NCI-H1930 (cell line): ENCODE data around the gene RAD51AP2.
"Not testable (repeated sequence)": the region's sequence is repeated elsewhere in the genome, so short reads cannot be mapped to it uniquely, and the experiment has no call there.

Experiments
- DNase-seq, 2 experiments: peaks; one replicate each; lab custom pipeline; 2025; lab: John Stamatoyannopoulos, UW

RAD51AP2 gene

DNA sequence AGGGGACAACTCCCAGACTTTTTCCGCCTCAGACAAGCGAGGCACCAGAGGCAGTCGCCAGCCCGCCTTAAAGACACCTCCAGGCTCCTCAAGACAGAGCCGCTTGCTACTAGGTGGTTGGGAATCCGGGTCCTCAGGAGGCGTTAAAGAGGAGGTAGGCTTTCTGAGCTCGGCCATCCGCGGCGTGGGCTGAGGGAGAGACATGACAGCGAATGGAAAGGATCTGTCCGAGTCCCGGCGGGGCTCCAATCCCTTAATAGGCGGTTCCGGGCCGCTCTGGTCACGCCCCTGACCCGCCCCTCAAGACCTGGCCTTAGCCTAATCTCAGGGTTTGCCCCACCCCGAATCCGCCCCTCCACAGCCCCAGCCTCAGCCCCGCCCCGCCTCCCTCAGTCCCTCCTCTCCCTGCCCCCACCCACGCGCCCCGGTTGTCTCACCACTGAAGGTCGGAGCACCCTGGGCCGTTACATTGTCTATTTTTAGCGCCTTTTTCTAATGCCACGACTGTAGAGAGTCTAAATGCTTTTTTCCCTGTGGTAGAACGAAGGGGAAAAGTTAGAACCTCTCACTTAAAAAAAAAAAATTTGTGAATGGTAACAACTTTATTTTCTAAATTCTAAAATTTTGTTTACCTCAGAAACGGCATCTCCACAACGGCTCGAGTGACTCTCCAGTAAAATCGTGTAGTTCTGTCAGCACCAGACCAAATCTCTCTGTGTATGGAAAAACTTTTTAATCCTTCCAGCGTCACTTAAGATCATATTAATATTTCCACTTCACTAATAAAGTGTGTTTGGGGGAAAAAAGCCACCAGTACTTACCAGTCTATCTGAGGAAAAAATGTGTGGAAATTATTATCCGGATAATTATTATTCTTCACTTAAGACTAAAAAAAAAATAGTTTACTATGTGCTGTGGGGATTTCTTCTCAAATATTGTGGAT, at the start of gene RAD51AP2:
Gene RAD51AP2, minus strand, starts transcription at position 229 of the 943 bp plus-strand sequence. Its CDS starts 25 bp downstream, at position 204.
- peak; percentile 49 to 63 for DNase-seq

DNA sequence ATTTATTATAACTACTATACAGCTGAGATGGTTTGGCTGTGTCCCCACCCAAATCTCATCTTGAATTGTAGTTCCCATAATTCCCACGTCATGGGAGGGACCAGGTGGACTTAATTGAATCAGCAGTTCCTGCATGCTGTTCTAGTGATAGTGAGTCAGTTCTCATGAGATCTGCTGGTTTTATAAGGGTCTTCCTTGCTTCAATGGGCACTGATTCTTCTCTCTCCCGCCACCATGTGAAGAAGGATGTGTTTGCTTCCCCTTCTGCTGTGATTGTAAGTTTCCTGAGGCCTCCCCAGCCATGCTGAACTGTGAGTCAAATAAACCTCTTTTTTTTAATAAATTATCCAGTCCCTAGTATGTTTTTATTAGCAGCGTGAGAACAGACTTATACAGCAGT, 47.5 kb upstream of the RAD51AP2 start:
- DNase-seq, result not testable (repeated sequence)

DNA sequence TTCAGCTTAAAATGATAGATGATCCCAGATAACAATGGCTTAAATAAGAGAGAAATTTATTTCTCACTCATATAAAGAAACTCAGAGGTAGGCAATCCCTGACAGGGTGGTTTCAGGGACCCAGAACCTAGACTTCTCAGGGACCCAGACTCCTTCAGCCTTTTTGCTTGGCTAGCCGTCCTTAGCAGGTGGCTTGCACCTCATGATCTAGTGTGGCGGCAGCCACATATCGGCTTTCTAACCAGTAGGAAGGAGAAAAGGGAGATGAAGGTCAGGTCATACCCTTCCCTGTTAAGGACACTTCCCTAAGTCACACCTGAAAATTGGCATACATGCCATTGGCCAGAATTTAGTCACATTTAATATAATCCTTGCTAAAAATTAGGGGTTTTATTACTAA, 40.6 kb upstream of the RAD51AP2 start:
- DNase-seq, result no peak

DNA sequence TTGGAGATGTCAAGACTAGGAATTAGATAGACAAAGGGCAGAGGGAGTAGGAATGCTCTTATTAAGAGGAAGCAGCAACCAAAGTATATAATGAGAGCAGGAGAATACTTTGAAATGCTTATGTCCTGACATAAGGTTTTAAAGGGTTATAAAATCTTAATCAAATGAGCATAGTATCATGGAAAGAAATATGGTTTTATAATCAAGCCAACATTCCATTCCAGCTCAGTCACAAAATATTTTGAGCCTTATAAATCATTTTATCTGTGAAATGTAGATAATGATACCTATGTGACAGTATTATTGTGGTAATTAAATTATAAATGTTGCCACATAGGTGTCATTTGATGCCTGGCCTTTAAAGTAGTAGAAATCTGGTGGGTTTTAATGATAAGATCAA, 39.8 kb upstream of the RAD51AP2 start:
- no peak for DNase-seq

DNA sequence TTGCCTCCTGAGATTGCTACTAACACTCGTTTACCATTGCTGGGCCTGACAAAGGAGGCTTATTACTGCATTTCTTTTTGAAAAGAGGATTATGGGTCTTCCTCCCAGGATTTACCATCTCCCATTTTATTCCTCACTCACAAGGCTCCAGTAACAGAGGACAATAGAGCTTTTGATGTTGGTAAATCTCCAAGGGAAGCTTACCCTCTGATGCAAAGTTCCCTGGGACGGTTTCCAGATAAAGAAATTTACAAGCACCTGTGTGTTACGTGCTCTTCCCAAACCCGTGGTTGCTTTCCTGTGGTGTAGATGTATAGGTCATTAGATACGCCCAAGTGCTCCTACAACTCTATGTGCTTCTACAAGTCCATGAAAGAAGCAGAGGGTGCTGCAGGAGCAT, 39.4 kb upstream of the RAD51AP2 start:
- DNase-seq, result no peak

DNA sequence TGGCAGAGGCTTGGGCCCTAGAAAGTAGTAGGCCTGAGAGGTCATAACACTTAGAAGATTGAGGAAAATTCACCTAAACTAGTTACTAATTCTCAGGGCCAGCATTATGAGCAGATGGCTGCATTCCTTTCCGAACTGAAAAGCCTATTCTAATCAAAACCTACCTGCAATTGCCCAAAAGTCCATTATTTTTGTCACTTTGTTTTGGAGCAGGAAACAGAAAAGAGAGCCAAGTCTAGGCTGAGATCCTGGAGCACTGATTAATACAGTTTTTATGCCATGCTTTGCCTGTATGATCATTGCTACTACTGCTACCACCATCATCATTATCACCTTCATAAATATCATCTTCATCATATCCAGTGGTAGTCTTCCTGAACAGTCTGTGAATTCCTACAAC, 36.9 kb upstream of the RAD51AP2 start:
- DNase-seq, result no peak

DNA sequence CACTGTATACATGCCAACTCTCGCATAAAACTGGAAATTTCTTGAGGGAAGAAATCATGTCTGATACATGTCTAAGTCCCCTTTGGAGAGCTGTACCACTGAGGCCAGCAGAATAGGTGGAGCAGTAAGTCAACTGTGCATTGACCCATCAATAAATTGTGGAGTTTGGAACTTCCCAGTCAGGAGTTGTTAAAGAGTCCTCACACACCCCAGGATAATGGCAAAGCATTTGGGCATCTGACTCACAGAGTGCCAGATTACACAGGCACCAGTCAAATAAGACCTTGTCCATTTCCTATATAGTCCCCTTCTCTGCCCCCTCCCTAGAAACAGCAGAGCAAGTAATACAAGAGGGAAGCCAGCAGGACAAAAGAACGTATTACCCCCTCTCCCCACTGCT, 32.7 kb upstream of the RAD51AP2 start:
- no peak for DNase-seq

DNA sequence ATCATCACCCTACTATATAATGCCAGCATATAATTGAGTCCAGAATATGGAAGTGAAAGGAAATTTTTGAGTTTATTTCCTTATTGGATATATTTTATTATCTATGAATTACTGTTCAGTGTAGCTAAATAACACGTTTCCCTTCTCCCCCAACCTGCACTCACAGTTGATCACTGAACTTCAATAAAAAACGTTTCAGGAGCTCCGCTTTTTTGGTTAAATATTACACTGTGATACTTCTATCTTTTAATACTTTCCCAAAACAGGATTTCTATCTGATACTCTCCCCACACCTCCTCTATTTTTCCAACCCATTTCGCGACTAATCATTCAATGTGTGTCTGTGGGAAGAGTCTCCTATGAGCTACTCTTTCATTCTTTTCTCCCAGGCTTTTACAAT, 29.5 kb upstream of the RAD51AP2 start:
- no peak for DNase-seq

DNA sequence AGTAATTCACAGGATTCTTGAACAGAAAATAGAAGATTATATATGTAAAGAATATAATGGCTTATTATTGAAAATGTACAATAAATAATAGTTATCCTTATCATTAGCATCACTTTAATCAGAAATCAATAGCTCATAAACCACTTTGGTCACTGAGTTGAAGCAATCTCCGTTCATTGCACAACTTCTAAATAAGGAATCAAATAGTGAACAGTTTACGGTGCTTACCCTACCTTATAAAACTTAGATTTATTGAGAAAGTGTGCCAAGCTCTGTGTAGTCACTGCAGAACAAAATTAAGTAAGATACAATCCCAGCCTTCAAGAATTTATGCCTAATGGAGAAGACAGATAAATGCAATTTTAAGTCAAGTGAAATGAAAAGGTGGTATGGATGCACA, 29.0 kb upstream of the RAD51AP2 start:
- DNase-seq, result no peak

DNA sequence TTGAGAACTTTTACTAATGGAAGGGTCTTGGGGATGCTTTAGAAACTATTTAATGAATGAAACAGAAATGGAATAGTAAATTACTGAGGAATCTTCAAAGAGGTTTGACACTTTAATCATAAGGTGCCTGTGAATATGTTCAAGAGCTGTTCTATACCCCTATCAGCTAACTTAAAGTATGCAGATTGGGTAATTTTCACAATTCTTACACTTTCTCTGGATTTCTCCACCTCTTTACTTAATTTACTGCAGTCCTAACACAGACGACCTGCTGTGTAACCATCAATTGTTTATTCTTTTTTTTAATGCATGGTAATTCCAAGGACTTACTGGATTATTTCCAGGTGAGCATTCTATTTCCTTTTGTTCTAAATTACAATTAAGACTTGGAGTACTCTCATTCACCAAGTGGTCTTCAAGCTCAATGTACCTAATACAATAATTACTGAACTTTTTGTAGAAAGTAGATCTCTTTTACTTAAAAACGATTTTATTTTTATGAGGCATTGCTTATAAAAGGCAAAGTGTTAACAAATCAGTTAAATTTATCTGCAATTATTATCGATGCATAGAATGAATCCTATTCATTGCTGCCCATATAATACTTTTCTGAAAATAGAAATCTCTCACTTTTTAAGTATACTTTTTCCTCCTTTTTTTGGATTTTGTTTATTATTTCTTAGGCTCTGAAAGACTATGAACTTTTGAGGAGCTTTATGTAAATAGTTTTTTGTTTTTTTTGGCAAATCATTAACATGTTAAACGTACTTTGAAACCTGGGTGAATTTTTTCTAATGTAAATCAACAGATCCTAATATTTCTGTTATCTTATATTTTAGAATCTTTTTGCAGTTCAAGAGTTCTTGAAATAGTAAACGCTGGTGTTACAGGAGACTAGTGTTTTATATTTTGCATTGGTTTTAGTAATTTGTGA, 27.7 kb upstream of the RAD51AP2 start:
- DNase-seq, result no peak

DNA sequence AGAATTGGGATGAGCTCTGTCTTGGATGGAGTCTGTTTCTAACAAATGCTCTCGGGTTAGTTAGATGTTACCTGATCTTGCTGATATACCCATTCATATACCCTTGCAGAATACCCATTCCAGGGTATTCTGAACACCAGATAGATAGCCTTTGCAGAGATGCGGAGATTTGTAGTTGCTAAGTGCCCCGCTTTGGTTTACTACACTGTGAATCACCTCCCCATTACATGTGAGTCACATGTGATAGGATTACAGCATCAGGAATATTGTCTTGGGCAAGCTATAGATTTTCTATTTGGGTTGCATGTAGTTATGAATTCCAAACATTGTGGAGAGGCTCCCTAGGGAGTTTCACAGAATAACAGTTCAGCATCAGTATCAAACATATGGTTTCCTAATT, 26.0 kb upstream of the RAD51AP2 start:
- DNase-seq, result no peak

DNA sequence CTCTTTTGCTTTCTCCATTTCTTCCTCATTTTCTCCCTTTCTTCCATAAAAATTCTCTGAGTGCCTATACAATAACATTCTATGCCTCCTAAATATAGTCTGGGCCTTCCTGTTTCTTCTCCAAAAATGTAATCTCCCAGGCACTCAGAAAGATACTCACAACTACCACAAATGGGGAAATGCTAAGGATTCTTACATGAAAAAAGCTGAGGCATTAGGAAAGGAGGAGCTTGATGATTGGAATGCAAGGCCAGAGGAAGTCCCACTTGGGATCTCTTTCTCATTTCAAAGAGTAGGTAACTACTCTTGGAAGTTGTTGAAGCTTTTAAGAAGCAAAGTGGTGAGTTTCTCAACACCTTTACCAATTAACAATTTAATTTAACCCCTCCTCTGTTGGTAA, 25.6 kb upstream of the RAD51AP2 start:
- DNase-seq, result no peak

DNA sequence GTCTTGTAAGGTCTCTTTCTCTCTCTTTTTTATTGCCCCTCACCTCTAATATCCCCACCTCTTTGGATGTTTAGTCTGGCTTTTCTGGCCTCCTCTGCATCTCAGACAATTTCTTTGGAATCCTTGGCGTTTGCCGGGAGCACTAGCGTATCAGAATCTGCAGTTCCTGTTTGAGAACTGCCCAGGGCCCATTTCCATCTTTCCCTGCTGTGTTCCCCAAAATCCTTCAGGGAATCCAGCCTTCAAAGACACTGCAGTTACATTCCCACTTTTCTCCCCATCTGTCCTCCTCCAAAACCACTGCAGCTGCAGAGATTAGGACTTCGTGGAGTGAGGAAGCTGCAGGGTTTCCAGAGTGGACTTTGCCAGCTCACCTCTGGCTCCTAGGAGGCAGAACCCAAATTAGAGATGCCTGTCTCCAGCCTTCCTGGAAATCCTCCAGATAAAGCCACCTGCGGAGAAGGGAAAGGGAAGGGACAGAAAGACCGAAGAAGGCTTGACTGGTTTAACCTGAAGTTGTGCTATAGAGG, 25.0 kb upstream of the RAD51AP2 start:
- no peak for DNase-seq

DNA sequence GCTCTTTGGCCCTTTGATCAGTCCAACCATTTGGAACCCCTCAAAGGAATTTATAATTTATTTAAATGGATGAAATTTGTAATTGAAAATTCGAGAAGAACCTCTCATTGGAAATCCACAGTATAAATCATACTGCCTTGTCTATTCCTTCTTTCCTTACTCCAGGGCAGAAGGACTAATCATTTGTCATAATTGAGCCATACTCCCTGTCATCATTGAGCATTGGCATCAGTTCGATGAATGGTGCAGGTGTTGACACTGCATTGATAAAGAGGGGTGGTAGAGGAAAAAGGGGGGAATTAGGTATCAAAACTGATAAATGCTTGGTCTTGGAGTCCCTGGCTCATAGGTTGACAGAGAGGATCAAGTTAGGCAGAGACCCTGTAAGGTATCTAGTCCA, 24.2 kb upstream of the RAD51AP2 start:
- DNase-seq, result no peak

DNA sequence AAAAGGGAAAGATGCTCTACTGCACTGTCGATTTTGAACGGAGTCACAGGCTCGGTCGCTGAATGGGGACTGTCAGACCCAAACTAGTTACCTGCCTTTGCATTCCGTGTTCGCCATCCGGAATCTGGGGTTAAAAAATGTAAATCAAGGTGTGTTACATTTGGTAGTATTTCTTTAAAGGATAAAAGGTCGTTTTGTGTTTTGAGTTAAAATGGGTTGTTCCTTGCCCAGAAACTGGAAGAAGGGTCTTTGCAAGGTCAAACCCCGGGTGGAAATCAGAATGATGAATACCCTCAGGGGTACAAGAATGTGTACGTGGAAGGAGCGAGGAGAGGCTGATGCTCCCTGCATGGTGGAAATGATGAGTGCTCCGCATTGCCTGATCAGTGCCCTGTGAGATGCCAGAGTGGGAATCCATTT, 23.3 kb upstream of the RAD51AP2 start:
- DNase-seq, result no peak

DNA sequence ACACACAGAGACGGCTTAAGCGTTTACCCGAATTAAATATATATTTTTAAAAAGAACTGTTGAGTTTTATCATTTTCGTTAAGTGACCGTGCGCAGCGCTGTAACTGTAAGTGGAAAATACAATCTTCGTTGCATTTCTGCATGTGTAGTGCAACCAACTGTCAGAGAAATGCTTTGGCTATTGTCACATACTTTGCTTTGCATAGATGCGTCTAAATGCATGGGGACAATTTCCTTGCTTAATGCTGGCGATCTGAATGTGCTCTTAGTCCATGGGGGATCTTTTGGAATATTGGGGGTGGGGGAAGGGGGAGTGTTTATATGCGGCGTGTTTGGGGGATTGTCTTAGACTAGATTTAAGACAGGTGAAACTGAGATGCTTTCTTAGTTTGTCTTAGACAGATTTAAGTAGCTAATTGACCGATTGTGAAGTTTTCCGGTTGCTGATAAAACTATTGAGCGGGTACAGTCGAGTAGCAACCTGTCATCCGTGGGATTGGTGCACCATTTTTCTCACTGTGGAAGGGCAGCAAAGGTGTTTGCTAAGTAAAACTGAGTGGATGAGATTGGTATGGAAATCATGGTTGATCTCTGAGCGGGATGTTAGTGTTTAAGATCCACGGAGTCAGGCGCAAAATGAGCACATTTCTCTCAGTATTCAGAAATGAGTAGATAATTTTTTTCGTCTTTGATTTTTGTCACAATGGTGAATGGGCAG, 22.7 kb upstream of the RAD51AP2 start:
- DNase-seq, result no peak

DNA sequence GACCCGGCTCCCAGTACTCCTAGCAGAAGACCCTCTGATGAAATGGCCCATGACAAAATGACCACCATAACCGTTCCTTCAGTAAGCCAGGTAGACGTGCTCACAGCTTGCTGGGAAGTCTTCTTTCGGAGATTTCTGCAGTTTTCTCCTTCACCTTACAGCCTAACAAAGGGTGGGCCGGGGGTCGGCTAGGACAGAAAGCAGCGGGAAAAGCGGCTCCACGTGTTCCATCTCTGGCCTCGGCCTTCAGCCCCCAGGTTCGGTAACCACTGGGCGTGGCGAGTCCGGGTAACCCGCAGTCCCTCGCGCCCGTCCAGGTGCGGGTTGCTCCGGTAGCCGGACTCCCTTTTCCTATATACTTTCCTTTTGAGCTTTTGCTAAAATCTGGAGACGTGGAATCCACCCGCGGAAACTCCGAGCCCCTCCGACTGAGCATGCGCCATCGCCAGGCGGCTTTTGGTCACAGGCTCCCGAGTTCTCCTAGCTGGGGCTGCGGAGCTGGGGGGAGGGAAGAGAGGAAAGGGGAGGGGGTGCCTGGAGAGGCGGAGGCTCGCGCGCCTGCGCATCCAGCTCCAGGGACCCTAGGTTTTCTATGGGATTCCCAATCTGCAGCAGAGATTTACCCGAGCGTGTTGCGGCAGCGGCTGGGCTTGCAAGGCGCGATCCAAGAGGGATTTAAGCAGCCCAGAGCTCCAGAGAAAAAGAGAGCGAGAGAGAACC, 22.0 kb upstream of the RAD51AP2 start, which contains the start of gene VSNL1:
Gene VSNL1, plus strand, starts transcription at position 604 of the 720 bp plus-strand sequence. CDS start 51,379 bp downstream, outside the sequence.
- peak; percentile 81 to 92 for DNase-seq

DNA sequence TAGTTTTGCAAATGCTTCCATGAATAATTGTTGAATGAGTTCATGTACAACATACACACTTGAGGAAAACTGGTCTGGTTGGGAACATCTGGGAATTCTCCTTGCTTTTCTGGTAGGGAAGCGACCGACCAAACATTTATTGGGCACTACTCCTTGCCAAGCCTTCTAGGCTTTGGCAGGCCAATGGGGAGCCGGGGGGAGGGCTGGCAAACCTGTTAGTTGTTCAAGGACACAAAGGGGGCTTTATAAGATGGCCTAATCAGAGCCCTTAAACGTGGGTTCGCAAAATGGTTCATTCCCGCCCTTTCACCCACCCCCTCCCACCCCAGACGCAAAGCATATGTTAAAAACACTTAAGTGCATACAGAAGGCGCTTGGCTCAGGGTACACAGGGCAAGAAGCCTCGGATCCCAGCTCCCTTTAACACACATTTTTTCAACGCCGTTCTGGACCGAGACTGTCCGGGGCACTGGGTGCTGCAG, 21.4 kb upstream of the RAD51AP2 start:
- DNase-seq, result no peak

DNA sequence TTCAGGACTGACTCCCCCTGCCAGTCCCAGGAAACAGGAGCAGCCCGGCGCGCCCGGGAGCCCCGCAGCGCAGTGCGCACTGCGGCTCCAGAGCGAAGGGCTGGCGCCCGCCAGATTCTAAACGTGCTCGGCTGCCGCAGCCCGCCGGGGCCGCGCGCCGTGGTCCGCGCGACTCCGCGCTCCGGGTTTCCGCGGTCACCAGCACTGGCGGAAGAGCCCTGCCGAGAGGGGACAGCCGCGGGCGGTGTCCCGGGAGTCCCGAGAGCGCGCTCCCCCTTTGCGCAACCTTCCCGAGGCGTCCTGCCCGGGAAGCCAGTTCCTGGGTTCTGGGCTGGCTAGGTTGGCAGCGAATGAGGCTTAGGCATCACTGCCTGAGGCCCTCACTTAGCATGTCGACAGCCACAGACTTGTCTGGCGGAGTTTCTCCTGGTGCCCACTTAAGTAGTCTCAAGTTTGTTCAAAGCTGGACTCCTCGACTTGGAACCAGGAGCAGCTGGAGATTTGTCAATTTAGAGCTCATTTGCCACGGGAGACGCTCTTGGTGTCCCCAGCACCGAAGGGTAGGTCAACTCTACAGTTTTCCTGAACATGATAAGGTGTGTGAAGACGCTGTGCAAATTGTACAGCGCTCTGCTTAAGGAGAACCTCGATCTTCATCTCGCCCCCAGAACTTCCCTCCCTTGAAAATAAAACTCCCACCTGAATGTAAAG, 20.8 kb upstream of the RAD51AP2 start:
- peak; percentile 47 to 58 for DNase-seq
